HepG2 (cell line): Measurements from ENCODE around the gene STUB1. TPM values are rescaled to one million over a fixed set of nuclear protein-coding genes. Genes with fewer than 3 reads are reported as not detected.

Source experiments
- ARID4A ChIP-seq: sonication (generic); formaldehyde crosslinking; IDR thresholded peaks from 2 replicates; pipeline ENCODE4 v1.5.0; 2020; ENCODE audit warnings: mild to moderate bottlenecking, missing genetic modification reagents, borderline replicate concordance
- BCLAF1 ChIP-seq: fragments of 450-650 bp; IDR thresholded peaks from 2 replicates; pipeline ENCODE4 v1.6.1; 2017; ENCODE audit warnings: mild to moderate bottlenecking
- ELK4 ChIP-seq: sonication (generic); formaldehyde crosslinking; IDR thresholded peaks from 2 replicates; pipeline ENCODE4 v1.9.0; 2021; ENCODE audit warnings: missing genetic modification reagents, borderline replicate concordance
- HMGA1 ChIP-seq: sonication (generic); formaldehyde crosslinking; conservative IDR thresholded peaks from 2 replicates; pipeline ENCODE4 v1.4.0; 2020; ENCODE audit warnings: missing genetic modification reagents
- RBM39 ChIP-seq: fragments of 200-400 bp; formaldehyde crosslinking; IDR thresholded peaks from one replicate; pipeline ENCODE4 v1.6.1; 2018; ENCODE audit warnings: antibody characterized with exemption, mild to moderate bottlenecking, low read depth, low read length; ENCODE audit not compliant: poor library complexity, severe bottlenecking
- TAF15 ChIP-seq: fragments of 200-400 bp; formaldehyde crosslinking; IDR thresholded peaks from one replicate; pipeline ENCODE4 v1.6.1; 2018; ENCODE audit warnings: mild to moderate bottlenecking, low read depth, low read length; ENCODE audit not compliant: poor library complexity, severe bottlenecking
- ZNF33B ChIP-seq: sonication (generic); formaldehyde crosslinking; IDR thresholded peaks from 2 replicates; pipeline ENCODE4 v1.5.1; 2020; ENCODE audit warnings: mild to moderate bottlenecking, missing genetic modification reagents
- polyA plus RNA-seq, 8 experiments: library from polyadenylated mRNA; depleted of rRNA in 3 of 8; stranded (reverse) in 7 of 8; unstranded in 1 of 8; fragments of >200 nt; fragmentation: Illumina TruSeq in 4 of 8; extraction: Trizol in 4 of 8; gene quantifications; 2 replicates each; pipeline versions ENCODE4 v1.2.1 to v1.2.3, GENCODE V29; 2011 to 2016; ENCODE audit warnings: low read depth in 4 of 8, missing spikeins in 1 of 8, mixed read lengths in 1 of 8; ENCODE audit not compliant: insufficient read depth in 1 of 8
- total RNA-seq, 5 experiments: library from RNA; depleted of rRNA; stranded (reverse); fragments of >200 nt; fragmentation: Illumina TruSeq; extraction: Trizol; gene quantifications; 2 replicates each; pipeline ENCODE4 v1.2.3, GENCODE V29; 2016; ENCODE audit warnings: low read depth in 1 of 5
- TF ChIP-seq, protein P1 (sequence below): sonication (generic); formaldehyde crosslinking; IDR thresholded peaks from 2 replicates; pipeline ENCODE4 v1.4.0; 2020; ENCODE audit warnings: missing genetic modification reagents
- TF ChIP-seq, protein P2 (sequence below): sonication (generic); formaldehyde crosslinking; IDR thresholded peaks from 2 replicates; pipeline ENCODE4 v1.5.0; 2020; ENCODE audit warnings: mild to moderate bottlenecking, missing genetic modification reagents, moderate library complexity

Gene STUB1
- total and polyA plus RNA-seq, 2 of the 13 experiments (the other 11 are each of a cell fraction or from before 2014, with no cell fraction given), result 52.9 to 78.2 TPM

DNA sequence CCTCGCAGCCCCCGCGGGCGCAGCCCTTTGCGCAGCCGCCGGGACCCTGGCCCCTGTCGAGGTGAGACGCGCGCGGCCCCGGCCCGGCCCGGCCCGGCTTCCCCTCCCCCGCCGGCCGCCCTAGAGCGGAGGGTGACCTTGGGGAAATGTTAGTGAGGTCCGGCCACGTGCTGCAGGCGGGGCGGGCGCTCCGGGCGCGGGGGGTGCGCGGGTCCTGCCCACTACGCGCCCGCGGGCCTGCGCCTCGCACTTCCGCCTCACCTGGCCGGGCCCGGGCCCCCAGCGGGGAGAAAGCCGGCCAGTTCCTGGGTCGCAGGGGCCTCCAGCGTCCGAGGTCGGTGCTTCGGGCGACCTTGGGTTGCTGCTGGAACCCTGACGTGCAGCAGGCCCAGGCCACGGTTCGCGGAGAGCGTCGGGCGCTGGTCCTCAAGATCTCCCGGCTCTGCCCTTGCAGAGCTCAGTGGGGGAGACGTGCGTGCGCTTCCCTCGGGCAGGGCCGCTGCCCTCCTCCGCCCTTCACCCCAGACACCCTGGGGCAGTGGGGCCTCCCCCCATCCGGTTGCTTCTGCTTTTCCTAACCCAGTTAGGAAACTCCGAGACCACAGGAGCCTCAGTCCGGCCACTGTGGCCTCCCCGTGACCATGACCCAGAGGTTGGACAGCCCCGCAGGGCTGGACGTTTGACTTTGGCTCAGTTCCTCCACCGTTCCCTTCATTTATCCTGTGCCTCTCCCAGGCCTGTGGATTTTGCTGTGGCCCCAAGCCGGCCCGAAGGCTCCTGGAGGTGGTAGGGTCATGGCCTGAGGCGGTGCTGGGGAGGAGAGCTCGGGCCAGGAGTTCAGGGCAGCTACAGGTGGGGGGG lies 37.8 kb upstream of the STUB1 start (continued):
- TF ChIP-seq, protein P1, sequence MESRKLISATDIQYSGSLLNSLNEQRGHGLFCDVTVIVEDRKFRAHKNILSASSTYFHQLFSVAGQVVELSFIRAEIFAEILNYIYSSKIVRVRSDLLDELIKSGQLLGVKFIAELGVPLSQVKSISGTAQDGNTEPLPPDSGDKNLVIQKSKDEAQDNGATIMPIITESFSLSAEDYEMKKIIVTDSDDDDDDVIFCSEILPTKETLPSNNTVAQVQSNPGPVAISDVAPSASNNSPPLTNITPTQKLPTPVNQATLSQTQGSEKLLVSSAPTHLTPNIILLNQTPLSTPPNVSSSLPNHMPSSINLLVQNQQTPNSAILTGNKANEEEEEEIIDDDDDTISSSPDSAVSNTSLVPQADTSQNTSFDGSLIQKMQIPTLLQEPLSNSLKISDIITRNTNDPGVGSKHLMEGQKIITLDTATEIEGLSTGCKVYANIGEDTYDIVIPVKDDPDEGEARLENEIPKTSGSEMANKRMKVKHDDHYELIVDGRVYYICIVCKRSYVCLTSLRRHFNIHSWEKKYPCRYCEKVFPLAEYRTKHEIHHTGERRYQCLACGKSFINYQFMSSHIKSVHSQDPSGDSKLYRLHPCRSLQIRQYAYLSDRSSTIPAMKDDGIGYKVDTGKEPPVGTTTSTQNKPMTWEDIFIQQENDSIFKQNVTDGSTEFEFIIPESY (CRISPR knock-in tag), result no peak; the same call in 1 of the 2 replicates
- no peak for TF ChIP-seq BCLAF1
- no peak for TF ChIP-seq ELK4 (CRISPR knock-in tag)
- TF ChIP-seq, protein P2, sequence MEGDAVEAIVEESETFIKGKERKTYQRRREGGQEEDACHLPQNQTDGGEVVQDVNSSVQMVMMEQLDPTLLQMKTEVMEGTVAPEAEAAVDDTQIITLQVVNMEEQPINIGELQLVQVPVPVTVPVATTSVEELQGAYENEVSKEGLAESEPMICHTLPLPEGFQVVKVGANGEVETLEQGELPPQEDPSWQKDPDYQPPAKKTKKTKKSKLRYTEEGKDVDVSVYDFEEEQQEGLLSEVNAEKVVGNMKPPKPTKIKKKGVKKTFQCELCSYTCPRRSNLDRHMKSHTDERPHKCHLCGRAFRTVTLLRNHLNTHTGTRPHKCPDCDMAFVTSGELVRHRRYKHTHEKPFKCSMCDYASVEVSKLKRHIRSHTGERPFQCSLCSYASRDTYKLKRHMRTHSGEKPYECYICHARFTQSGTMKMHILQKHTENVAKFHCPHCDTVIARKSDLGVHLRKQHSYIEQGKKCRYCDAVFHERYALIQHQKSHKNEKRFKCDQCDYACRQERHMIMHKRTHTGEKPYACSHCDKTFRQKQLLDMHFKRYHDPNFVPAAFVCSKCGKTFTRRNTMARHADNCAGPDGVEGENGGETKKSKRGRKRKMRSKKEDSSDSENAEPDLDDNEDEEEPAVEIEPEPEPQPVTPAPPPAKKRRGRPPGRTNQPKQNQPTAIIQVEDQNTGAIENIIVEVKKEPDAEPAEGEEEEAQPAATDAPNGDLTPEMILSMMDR (CRISPR knock-in tag), result 0 out of 2 replicates have a peak, but pooled peaks have one; percentile 8
- peak; percentile 36 for TF ChIP-seq TAF15
- TF ChIP-seq ARID4A (CRISPR knock-in tag), result peak; percentile 81
- TF ChIP-seq RBM39, result no peak
- no peak for TF ChIP-seq HMGA1
- peak; percentile 69 for TF ChIP-seq ZNF33B (CRISPR knock-in tag)
